ENCODE results near the gene DOHH.

The DOHH gene, protein sequence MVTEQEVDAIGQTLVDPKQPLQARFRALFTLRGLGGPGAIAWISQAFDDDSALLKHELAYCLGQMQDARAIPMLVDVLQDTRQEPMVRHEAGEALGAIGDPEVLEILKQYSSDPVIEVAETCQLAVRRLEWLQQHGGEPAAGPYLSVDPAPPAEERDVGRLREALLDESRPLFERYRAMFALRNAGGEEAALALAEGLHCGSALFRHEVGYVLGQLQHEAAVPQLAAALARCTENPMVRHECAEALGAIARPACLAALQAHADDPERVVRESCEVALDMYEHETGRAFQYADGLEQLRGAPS

DNA sequence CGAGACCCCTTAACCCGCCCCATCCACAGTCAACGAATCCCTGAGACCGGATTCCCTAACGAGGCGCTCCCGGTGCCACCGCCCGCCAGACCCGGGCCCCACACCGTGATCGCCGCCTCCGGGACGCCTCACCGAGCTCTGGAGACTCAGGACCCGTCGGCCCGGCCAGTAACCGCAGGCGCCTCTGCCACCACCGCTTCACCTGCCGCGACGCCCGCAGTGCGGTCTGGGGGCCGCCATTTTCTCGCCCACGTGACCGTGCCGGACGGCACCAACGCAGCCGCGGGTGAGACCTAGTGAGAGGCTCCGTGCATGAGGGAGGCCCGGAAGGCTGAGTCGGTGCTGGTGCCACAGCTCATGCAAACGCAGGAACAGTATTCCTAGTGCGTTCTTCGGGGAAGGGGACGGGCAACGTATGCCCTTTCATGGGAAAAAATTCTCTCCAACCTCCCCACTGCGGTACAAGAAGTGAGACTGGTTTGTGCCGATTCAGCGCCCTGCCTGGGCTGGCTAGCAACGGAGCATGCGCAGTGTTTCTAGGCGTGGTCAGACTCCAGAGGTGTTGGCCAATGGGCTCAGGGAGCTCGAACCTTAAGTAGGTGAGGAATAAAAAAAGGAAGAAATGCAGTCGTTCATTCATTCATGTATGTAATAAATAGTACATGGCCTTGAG, at the start of gene DOHH:
Gene DOHH, minus strand, starts transcription at position 246 of the 673 bp plus-strand sequence. CDS start 3,860 bp downstream, outside the sequence.
- peak; percentile 96 for DNase-seq

DNA sequence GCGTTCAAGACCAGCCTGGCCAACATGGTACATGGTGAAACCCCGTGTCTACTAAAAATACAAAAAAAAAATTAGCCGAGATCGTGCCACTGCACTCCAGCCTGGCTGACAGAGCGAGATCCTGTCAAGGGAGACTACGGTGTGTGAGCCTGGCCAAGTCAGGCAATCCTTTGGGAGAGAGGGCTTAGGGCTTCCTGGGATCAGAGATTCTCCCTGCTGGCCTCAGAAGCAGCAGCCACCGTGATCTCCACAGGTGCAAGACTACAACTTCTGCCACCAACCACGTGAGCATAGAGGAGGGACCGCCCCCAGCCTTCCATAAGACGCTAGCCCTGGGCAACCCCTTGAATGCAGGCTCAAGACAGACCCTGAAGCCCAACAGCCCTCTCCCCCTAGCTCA, 49.3 kb upstream of the DOHH start:
- no peak for DNase-seq

DNA sequence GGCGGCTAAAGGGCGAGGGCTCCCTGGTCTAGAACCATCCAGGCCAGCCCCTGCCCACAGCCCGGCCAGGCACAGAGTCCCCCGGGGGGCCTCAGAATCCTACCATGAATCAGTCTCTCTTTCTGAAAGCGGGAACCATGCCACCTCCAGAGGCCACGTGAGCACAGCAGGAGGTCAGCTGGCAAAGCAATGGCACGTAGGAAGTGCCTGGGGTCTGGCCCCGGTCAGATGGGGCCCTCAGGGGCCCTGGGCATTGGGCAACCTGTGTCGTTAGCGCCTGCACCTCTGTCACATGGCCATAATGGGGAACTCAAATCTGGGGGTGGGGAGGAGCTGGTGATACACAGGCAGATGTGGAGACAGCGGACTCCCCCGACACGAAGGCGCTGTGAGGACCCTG, 48.1 kb upstream of the DOHH start:
- DNase-seq: peak; percentile 73

DNA sequence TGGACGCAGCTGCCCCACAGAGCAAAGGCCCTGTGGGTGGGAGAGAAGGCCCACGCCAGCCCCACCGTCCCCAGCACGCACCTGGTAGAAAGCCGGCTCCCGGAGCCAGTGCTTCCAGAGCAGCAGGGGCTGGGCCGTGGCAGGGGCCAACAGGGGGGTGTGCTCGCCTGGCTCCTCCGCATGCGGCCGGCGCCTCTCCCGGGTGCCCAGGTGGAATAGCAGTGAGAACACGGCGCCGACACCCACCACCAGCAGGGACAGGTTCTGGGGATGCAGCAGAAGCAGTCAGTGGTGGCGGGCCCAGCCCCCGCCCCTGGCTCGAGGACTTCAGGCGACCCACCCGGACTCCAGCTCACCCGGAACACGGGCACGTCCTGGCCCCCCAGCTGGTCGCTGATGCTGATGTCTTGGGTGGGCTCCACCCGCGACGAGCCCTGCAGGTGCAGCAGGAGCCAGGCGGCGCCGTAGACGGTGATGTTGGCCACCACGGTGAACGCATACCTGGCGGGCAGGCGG, 47.4 kb upstream of the DOHH start:
- no peak for DNase-seq

DNA sequence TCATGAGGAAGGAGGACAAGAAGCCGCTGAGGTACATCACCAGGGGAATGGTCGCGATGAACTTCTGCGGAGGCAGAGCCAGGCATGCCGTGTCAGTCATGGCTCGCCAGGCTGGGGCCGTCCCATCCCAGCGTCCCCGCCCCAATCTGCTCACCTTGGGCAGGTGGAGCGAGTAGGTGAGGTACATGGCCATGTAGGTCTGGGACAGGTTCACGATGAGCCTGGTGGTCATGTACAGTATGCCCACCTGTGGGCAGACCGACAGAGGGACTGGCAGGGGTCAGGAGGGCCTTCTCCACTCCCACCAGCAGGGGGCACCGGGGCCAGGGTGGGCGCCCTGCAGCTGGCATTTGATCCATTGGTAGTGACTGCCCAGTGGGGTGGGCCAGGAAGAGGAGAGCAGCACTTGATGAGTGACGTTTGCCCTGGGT, 46.8 kb upstream of the DOHH start:
- DNase-seq: no peak

DNA sequence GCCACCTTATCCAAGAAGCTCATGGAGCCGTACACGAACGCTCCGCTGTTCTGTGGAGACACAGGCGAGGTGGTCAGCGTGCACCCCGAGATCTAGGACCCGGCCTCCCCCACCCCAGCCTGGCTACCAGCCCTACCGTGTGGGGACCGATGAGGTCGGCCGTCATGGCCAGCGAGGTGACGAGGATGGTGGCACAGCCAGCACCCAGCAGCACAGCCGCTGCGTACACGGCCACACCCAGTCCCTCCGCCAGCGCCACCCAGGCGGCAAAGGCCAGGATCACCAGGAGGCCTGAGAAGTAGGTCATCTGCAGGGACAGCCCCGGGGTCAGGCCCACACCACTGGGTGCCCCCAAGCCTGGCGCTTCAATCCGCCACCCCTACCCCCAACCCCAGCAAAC, 45.6 kb upstream of the DOHH start:
- DNase-seq: no peak

DNA sequence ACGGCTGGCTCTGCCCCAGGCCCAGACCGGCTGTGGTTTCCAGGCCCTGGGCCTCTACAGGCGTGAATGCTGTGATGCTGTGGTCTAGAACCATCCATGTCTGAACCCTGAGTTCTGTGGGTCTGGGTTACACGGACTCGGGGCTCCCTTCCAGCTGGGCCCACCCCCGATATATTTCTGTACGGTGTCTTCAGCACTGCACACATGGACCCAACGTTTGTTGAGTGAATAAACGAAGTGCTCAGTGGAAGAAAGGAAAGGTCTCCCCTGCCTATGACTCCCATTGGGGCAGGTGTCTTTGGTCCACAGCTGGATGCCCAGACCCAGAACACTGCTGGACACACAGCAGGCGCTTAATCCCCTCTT, 45.2 kb upstream of the DOHH start:
- no peak for DNase-seq

DNA sequence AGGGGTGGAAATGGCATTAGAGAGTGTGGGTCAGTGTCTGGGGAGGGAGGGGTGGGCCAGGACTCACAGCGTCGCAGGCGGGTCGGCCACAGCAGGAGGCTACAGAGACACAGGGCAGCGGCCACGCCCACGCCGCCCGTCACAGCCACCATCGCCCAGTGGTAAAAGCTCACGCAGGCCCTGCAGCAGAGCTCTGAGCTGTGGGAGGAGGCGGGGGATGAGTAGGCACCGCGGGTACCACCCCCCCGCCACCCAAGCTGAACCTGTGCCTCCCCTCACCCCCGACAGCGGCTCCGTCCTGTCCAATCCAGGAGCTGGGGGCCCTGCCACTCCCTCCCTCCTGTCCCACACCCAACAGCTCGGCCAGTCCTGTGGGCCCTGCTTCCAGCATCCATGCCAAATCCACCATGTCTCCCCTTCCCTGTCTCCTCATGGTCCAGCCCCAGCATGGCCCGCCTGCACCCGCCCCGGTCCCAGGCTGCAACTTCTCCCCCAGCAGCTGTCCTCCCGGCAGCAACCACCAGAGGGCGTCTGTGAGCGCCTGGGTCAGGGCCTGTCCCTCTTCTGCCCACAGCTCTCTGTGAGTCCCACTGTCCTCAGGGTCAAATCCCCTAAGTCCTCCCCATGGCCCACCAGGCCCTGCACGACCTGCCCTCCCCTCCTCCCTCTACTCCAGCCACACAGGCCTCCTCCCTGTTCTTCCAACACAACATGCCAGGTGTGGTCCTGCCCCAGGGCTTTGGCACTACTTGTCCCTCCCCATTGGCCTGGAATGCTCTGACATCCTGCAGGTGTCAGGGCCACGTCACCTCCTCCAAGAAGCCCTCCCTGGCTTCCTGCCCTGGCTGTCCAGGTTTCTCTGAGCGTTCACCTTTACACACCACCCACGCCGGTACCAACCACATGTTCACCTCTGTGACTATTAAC, 44.5 kb upstream of the DOHH start:
- peak; percentile 65 for DNase-seq

DNA sequence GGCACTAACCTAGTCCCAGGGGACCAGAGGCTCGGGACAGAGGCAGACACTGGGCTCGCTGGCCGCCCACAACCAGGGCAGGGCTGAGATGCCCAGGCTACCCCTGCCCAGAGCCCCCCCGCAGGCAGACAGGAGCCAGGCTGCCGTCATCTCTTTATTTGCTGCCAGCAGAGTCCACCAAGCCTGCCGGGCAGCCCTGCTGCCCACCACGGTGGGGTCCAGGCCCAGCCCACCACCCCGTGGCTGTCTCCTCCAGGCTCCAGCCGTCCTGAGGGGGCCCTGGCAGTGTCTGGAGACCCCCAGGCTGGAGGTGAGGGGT, 43.5 kb upstream of the DOHH start:
- no peak for DNase-seq

DNA sequence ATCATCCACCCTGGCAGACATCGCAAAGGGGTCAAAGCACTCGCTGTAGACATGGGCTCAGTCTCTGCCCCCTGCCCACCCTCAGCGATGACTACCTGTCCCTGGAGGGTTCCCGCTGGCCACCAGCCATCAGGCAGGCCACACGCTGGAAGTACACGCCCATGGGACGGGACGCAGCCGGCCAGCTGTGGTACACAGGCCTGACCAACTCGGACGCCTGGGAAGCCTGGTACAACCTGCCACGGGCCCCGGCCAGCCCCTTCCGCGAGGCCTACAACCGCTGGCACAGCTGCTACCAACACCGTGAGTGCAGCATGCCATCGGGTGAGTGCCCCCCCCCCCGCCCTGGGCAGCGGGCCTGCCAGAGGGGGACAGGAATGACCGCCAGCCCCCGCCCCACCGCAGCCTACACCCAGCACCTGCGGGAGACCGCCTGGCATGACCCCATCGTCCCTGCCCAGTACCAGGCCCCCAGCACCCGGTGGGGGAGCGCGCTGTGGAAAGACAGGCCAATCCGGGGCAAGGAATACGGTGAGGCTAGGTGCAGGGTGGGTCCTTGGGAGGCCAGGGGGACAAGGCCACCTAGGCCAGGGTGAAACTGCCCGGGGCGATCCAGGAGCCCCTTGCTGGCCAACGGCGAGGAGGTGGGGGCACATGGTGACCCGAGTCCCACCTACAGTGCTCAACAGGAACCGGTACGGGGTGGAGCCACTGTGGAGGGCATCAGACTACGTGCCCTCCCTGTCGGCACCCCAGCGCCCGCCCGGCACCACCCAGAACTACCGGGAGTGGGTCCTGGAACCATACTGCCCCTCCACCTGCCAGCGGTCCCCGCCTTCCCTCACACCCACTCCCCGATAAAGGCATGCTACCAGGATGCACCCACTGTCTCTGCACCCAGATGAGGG, 42.9 kb upstream of the DOHH start:
- no peak for DNase-seq

DNA sequence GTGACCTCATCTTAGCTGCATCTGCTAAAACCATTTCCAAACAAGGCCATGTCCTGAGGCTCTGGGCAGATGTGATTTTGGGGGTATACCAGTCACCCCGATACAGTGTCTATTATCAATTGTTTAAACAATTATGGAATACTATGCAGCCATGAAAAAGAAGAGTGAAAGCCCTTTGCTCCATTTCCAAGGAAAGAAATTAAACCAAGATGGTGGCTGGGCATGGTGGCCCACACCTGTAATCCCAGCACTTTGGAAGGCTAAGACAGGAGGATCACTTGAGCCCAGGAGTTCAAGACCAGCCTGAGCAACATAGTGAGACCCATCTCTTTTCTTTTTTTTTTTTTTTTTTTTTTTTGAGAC, 39.3 kb upstream of the DOHH start:
- DNase-seq: no peak

DNA sequence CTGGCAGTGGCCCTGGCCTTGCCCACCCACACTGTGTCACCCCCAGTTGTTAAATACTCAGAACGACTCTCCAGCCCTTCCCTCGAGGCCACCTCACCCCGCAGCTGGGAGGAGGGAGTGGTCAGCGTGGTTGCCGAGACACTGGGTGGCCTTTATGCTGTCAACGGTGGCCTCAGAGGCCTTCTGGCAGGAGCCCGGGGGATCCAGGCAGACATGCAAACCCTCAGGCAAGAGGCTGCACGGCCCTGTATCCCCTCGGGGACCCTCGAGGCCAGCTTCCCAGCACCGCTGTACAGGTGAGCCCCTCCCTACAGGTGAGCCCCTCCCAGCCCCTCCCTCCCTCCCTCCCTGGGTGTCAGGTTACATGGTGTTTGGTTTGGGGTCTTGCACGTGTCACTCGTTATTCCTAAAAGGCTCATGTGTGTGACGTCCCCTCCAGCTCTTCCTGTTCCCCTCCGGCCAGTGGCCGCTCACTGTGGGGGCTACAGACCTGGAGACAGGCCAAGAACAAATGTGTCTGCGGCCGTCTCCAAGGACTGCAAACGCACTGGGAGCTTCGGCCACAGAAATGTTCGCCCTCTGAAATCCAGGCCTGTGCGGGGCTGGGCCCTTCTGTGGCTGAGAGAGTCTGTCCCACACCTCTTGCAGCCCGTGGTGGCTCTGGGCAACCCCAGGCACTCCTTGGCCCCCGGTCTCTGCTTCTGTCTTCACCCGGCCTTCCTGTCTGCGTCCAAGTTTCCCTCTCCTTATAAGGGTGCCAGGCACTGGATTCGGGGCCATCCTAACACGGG, 38.7 kb upstream of the DOHH start, which contains the start of gene TEKTIP1:
Gene TEKTIP1, plus strand, starts transcription at position 210 of the 791 bp plus-strand sequence. Its CDS starts 4 bp downstream, at position 214.
- no peak for DNase-seq

DNA sequence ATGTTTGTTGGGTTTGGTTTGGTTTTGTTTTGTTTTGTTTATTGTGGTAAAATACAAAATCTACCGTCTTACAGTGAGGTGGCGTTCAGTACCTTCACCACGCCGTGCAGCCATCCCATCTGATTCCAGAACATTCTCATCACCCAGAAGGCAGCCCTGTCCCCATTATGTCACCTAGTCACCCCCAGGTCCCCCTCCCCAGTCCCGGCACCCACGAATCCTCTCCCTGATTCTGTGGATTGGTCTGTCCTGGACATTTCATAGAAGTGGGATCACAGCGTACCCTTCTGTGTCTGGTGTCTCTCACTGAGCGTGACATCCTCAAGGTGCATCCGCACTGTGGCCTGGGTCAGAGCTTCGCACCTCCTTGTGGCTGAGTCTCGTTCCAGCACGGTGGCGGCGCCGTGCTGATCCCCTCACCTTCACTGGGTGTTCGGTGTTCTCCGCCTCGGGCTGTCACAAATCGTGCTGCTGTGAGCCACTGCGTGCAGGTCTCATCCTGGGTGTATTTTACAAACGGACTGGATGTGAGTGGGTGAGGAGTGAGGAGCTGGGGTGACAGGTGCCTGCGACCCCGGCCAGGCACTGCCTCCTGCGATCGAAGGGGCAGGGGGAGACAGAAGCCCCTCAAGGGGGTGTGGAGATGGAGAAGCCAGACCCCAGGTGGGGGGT, 37.9 kb upstream of the DOHH start:
- no peak for DNase-seq

DNA sequence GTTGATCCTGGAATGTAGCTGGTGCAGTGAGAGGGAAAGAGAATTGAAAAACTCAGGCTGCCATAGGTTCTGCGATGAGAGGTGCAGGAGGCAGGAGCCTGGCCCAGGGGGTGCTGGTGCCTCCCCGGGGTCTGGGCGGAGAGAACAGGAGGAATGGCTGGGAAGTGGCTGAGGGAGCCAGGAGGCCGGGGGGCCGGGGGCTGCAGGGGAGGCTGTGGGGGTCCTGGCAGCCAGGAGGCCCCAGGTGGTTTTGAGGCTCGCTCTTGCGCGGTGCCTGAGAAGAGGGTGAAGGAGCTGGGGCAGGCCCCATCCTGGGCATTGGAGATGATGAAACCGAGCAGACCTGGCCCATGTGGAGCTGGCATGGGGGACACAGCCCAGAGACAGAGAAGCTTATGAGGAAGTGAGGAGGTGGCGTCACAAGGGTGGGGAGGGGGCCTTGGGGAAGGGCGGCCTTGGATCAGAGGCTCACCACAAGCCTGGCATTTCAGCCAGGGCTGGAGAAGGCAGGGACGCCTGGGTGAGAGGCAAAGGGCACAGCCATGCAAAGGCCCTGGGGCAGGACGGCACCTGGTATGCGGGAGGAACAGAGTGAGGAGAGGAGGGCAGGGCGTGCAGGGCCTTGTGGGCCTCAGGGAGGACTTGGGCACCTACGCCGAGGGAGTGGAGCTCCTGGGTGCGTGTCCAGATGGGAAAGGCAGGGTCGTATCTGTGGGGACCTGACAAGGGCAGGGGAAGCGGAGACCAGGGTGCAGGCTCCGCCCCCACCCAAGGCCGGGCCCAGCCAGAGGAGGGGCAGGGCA, 37.2 kb upstream of the DOHH start:
- DNase-seq: no peak

DNA sequence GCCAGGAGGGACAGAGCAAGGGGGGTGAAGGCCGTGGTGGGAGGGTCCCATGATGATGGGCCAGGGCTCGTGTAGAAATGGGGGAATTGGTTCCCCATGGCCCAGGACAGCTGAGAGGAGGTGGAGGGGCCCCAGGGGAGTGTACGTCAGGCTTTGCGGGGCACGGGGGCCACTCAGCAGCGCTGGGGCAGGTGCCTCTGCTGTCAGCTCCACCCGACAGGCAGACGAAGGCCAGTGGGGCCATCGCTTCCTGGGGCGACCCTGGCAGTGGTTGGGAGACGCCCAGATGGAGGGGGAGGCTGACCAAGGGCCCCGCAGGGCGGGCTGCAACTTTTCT, 36.6 kb upstream of the DOHH start:
- no peak for DNase-seq

DNA sequence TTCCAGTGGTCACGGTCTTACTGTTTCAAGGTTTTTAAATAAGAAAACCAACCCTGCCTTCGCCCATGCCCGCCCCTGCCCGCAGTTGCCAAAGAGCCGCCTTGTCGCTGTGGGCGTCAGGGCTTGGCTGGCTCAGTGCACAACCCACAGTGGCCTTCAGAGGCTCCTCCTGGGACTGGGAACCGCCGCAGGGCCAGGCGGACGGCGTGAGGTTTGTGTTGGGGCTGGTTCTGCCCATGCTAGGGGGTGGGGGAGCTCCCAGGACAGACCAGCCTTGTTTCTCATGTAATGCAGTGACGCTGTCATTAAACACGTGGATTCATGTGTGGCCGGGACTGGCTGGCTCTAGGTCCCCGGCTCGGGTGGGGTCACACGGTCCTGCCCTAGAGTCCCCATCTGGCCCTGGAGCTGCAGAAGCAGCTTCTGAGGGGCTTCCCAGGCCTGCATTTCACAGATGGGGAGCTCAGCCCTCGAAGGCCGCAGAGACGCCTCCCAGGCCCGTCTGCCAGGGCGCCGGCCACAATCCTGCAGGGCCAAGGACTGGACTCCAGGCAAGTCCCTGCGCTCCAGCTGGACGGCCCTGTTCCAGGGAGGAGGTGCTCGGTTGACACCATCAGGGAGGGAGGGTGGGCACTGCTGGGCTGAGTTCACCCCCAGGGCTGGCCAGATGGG, 36.1 kb upstream of the DOHH start:
- DNase-seq: no peak

DNA sequence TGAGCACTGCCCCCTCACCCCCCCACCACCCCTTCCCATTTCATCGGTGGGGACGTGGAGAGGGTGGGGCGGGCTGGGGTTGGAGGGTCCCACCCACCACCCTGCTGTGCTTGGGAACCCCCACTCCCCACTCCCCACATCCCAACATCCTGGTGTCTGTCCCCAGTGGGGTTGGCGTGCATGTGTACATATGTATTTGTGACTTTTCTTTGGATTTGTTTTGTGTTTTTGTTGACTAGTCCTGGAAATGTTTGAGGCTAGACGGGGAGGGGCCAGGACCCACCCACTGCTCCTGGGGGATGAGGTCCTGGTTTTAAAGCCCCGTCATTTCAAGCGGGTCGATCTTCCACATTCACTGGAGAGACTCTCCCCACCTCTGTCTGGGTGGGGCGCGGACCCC, 35.5 kb upstream of the DOHH start:
- no peak for DNase-seq

DNA sequence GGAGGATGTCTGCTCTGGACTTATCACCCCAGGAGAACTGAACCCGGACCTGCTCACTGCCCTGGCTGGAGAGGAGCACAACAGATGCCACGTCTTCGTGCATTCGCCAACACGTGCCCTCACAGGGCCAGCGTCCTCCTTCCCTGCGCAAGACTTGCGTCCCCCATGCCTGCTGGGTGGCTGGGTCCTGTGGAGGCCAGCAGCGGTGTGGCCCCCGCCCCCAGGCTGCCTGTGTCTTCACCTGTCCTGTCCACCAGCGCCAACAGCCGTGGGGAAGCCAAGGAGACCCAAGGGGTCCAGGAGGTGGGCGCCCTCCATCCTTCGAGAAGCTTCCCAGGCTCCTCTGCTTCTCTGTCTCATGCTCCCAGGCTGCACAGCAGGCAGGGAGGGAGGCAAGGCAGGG, 35.1 kb upstream of the DOHH start:
- DNase-seq: no peak

DNA sequence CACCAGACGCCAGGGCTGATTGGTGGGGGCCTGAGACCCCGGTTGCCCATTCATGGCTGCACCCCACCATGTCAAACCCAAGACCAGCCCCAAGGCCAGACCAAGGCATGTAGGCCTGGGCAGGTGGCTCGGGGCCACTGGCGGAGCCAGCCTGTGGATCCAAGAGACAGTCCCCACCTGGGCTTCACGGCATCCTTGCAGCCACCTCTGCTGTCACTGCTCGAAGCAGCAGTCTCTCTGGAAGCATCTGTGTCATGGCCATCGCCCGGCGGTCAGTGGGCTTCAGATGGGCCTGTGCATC, 34.7 kb upstream of the DOHH start:
- DNase-seq: no peak
